ENCODE results near the gene NRSN2.
"Not testable (repeated sequence)": the region's sequence is repeated elsewhere in the genome, so short reads cannot be mapped to it uniquely, and the experiment has no call there.

Gene NRSN2

DNA sequence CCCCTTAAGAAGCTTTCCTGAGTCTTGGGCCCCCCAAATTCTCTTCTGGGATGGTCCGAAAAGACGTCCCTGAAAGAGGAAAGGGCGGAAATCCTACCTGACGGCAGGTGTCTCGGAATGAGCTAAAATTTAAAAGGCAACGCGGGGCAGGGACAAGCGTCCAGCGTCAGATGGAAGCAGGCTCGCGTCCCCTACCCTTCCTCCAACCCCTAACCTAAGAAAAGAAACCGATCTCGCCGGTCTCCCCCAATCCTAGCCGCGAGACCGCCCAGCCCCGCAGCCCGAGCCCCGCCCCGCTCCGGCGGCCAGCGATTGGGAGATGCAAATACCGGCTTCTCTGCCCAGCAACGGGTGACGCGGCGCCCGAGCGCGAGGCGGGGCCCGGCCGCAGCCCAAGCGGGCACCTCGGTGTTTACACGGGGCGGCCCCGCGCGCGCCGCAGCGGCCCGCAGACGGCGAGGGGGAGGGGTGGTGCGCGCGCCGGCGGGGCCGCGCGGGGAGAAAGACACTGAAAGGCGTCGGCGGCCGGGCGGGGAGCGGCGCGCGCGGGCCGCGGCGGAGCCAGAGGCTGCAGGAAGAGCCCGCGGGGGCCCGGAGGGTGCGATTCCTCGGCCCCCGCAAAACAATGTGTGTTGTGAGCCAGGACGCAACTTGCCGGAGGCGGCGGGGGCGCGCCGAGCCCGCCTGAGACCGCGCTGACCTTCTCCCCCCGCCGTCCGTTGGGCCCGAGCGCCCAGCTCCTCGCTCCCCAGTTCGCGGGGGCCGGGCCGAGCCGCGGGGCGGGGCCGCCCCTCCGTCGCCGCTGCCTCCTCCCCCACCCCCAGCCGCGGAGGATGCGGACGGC is 21.6 kb upstream of the NRSN2 start, which contains the start of gene SOX12:
Gene SOX12 (plus strand): TSS at position 508 of the 844 bp plus-strand sequence. CDS start 373 bp downstream, outside the sequence.
- peak; percentile 93 for DNase-seq

DNA sequence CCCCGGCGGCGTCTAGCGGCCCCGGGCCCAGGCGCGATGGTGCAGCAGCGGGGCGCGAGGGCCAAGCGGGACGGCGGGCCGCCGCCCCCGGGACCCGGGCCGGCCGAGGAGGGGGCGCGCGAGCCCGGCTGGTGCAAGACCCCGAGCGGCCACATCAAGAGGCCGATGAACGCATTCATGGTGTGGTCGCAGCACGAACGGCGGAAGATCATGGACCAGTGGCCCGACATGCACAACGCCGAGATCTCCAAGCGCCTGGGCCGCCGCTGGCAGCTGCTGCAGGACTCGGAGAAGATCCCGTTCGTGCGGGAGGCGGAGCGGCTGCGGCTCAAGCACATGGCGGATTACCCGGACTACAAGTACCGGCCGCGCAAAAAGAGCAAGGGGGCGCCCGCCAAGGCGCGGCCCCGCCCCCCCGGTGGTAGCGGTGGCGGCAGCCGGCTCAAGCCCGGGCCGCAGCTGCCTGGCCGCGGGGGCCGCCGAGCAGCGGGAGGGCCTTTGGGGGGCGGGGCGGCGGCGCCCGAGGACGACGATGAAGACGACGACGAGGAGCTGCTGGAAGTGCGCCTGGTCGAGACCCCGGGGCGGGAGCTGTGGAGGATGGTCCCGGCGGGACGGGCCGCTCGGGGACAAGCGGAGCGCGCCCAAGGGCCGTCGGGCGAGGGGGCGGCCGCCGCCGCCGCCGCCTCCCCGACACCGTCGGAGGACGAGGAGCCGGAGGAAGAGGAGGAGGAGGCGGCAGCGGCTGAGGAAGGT is 20.8 kb upstream of the NRSN2 start:
- DNase-seq, result peak; percentile 56

DNA sequence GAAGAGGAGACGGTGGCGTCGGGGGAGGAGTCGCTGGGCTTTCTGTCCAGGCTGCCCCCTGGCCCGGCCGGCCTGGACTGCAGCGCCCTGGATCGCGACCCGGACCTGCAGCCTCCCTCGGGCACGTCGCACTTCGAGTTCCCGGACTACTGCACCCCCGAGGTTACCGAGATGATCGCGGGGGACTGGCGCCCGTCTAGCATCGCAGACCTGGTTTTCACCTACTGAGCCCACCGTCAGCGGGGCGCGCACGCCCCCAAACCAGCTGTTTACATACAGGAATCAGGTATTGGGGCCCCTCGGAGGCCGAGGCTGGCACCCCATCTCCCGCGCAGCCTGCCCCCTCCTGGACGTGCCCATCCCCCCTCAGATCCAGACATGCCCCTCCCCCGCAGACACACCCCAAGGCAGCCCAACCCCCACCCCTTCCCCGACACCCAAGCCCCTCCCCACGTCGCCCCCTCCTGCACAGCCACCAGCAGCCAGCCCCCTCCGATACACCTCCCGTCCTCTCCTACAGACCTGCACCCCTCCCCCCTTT is 20.2 kb upstream of the NRSN2 start:
- no peak for DNase-seq

DNA sequence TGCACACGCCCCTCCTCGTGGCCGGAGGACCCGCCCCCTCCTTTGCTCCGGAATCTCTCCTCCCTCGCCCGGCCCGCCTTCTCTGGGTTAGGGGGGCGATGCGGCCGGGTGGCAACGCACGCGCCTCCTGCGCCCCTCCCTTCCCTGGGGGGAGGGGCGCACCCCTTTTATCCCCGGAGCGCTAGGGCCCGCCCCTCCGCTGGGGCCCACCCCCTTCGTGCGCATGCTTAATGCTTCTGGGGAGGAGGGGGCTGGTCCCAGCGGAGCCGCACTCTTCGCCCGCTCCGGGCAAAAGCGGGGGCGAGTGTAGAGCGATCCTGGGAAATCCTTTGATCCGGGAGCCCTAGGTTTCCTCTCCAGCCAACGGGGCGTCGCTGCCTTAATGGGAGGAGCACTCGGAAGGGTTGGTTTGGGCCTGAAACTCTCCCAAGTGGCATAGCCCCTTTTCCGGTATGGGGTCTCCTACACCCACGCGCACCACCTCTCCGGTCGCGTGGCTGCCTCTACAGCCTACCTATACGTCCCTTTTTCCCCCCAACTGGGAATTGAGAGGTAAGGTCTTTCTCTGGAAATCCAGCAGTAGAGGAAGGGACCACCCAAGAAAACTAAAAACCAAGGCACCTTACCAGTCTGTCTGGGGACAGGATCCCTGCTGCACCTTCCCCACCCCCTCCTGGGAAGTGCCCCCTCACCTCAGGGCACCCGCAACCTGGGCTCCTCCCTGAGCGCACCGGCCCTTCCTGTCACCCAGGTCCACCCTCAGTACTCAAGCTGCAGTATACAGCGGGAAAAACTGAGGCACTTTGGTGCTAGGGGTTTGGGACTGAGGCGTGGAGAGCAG is 19.5 kb upstream of the NRSN2 start:
- peak; percentile 91 for DNase-seq

DNA sequence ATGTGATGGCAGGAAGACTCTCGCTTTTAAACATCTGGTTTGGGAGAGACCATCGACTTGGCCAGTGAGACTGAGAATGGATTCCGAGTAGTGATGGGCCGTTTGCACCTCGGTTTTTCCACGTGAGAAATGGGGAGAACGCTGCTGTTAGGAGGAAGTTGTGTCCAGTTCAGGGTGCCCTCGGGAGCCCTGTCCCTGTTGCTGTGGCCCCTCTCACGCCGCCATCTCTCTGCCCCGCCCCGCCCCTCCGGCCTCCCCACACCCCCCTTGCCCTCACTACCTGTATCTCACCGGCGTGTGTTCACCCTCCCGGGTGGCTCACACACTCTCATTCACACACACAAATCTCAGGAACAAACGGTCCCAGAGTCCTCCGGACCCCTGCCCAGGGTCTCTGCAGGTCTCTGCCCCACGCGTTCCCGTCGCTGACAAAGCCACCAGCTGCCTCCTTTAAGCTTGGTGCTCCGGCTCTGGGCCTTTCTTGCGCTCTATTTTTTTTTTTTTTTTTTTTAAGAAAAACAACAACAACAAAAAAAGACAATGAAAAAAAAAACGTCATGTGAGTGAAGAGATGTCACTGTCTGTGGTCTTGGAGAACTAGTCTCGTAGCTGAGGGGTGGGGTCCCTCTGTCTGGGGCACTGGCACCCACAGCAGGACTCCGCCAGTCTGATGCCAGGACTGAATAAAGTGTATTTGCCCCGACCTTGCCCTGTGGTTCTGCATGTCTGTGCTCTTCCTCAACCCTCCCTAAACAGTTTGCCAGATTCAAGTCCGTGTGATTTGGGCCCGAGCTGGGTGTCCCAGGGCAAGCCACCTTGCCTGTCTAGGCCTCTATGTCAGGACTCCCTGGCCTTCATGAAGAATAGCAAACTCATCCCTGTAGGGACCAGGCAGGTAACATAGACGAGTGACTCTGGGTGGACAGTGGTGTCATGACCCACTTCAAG is 18.6 kb upstream of the NRSN2 start:
- no peak for DNase-seq

DNA sequence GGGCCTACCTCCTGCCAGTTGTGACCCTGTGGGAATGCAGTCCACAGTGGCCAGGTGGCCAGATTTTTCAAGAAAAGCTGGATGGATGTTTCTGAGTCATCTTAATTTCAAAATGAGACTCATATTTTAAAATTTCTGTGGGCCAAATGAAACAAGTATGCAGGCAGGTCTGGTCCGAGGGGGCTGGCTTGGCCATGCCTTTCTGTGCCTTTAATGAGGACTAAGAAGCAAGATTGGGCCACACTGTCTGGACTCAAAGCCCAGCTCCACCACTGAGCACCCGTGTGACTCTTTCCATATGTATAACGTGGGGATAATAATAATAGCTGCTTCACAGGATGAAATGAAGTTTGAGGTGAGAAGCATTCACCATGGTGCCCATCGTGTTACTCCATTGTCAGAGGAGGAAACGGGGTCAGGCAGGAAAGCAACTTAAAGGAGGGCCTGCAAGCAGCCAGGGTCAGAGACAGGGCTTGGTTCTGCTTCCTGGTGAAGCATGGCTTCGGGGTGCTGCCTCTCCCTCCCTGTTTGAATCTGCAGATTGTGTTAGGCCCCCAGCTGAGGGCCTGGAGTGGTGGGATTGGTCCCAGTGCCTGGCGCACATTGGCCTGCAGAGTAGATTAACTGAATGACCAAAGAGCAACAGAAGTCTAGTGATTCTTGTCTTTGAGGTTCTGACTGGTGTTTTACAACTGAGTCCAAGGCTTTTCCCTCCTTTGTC is 17.8 kb upstream of the NRSN2 start:
- DNase-seq, result no peak

DNA sequence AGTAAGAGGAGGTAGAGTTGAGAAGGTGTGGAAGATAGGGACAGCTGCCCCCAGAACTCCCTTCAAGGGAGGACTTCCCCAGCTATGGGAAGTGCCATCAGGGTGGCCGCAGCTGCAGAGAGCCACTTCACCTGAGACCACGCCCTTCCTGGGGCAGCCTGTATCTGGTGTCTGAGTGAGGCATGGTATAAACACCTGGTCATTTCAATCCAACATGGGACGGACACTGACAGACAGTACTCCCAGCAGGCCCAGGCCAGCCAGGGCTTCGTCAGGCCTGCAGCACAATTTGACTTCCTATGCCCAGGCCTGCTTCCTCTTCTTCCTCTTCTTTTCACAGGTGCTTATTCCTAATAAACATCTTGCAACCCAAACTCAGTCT is 17.1 kb upstream of the NRSN2 start:
- DNase-seq, result no peak

DNA sequence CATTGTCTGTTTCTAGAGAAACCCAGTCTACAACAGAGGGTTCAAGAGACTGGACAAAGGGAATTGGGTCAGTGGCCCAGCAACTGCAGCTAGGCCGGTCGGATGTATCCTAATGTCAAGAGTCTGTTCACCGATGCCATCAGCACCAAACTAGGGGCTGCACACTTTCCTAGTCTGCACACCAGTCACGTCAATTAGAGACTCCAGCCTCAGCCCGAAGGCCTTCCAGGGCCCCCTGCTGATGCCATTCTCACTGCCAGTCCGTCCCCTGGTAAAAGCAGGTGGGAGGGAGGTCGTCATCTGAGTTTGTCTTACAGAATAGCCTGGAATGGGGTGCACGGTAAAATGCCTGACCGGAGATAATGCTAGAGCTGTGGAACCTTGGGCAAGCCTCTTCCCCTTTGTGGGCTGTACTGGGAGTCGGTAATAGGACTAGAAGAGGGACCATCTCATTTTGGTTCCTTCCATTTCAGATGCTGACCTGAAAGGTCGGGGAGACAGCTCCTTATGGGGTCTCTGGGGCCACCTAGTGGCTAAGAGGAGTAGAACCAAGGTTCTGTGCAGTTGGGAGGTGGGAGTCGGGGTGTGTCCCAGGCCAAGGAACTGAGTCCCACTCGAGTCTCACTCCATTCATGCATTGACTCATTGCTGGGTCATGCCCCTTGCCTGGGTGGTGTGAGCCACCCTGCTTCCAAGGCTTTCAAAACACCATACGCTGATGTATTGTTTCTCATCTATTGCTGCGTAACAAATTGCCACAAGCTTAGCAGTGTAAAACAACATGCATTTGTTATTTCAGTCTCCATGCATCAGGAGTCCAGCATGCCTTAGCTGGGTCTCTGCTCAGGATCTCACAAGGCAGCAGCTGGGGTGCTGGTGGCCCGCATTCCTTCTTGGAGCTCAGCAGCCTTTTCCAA is 16.4 kb upstream of the NRSN2 start:
- peak; percentile 67 for DNase-seq

DNA sequence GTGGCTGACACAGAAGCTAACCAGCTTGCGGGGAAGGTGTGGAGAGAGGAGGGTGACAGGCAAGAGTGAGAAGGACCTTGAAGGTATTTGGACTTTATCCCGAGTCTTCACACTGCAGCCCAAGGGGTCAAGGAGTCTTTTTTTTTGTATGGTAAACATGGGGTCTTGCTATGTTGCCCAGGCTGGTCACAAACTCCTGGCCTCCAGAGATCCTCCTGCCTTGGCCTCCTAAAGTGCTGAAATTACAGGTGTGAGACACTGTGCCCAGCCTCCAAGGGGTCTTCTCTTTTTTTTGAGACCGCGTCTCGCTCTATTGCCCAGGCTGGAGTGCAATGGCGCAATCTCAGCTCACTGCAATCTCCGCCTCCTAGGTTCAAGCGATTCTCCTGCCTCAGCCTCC is 12.3 kb upstream of the NRSN2 start:
- no peak for DNase-seq

DNA sequence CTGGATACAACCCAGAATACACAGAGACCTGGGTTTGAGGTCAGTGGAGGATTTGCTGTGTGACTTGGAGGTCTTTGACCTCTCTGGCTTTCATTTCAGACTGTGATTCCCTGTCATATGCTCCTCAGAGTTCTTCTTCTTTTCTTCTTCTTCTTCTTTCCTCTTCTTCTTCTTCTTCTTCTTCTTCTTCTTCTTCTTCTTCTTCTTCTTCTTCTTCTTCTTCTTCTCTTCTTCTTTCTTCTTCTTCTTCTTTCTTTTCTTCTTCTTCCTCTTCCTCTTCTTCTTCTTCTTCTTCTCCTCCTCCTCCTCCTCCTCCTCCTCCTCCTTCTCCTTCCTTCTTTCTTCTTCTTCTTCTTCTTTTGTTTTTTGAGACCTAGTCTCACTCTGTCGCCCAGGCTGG is 10.9 kb upstream of the NRSN2 start:
- not testable (repeated sequence) for DNase-seq

DNA sequence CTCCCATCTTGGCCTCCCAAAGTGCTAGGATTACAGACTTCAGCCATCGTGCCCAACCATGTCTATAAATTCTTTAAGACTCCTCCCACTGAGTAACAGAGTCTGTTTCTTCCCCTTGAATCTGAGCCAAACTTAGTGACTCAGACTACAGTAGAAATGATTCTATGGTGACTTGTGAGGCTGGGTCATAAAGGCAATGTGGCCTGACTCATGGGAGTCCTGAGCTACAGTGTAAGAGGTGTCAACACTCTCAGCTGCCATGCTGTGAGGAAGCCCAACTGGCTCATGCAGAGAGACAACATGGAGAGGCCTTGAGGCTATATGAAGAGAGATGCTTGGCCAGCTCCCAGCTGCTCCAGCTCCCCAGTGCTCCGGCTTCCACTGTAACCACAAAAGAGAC is 5.2 kb upstream of the NRSN2 start:
- DNase-seq, result no peak

DNA sequence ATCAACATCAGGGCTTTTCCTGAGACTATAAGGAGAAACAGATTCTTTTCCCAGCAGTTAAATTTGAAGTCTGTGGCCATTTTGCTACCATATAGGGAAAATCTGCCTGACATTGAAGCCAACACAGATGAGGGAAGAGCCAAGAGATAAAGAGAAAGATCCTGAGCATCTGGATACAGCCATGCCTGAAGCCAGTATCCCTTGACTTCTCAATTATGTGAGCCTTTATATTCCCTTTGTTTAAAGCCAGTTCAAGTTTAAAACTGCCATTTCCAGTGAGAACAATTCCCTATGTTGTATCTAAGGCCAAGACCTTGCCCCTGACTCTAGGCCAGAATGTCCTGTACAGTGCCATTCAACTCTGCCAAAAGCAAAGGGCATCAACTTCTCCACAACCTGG is 3.8 kb upstream of the NRSN2 start:
- DNase-seq, result no peak

DNA sequence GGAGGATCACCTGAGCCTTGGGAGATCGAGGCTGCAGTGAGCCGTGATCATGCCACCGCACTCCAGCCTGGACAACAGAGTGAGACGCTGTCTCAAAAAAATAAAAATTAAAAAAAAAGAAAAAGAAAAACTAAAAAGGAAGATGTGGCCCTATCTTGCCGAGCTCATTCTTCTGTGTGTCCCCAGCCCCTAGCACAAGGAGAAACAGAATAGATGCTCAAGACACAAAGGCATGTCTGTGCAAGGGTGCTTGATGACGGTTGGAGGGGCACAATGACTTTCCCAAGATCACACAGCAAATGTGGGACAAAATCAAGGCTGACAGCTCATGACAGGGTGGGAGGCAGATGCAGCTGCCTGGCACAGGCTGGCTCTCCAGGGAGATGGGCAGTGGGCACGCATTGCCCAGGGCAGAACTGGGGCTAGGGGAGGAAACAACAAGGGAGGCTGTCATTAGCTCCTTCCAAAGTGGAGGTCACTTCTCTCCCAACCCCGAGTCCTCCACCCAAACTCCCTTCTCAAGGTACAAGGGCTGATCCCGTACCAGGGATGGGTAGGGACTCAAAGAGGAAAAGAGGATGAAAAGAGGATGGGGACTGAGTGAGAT is 775 bp upstream of the NRSN2 start:
- DNase-seq, result no peak

DNA sequence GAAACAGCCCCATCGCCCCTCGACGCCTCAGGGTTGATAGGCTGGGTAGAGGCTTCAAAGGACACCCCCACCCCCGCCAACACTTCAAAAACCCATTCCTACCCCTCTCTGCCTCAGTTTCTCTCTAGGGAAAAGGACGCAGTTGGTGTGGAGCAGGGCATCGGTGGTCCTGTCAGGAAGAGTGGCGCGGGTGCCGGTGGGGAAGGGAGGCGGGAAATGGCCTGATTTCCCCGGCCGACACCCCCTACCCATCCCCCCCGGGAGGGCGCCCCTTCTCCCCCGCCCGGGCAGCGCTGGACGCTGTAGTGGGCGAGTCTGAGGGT is 367 bp downstream of the NRSN2 start:
- DNase-seq, result no peak

DNA sequence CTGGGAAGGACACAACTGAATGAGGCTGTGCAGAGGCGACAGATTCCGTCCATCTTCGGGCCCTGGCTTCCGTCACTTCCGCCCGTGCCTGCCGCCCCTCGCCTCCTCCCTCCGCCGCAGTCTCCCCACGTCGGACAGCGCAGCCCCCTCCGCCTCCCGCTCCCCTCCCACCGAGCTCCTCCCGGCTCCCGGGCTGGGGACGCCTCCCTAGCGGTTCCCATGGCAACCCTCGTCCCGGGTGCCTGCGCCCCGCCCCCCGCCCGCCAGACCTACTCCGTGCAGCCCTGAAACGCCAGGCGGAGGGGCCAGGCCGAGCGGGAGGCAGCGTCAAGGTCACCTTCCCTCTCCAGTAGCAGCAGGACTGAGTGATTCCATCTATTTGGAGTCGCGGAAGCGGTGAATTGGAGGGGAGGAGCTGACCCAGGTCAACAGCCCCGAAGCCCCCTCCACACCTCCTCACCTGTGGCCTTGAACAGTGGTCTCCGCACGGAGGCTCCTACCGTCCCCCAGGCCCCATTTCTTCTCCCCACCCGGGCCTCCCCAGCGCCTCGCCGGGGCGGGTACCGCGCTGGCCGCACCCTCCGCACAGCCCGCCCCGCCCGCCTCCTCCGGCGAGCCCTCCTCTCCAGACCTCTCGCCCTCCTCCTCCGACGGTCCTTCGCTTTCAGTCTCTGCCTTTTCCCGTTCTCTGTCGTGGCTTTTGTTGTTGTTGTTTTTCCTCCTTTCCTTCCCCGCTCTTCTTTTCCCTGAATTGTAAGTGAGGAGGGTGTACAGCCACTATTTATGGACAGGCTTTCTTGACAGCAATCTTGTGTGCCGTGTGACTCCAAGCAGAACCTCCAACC is 951 bp downstream of the NRSN2 start:
- DNase-seq, result peak; percentile 87

DNA sequence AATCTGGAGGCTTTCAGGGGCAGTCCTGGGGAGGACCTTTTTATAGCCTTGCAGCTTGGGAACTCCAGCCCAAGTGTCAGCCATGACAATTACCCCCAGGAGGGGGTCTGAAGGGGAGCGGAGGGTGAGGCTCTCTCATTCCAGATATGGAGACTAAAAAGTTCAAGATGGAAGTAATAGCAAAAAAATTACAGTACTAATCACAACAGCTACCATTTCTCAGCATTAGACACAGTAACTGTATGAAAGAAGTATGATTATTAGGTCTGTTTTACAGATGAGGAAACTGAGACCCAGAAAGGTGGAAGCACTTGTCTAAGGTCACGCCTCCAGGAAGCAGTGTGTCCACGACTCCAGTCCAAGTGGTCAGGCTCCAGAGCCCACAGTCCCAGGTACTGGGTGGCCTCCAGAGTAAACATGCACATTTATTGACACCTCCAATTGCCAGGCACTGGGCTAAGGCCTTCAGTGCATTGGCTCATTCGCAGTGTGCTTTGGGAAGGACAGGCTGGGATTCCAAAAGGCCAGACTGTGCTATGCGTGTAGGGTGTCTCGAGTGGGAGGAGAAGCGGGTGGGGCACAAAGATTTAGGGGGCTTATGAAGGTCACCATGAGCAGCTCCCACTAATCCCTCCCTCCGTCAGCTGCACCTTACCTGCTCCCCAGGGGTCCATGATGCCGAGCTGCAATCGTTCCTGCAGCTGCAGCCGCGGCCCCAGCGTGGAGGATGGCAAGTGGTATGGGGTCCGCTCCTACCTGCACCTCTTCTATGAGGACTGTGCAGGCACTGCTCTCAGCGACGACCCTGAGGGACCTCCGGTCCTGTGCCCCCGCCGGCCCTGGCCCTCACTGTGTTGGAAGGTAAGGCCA is 2.3 kb downstream of the NRSN2 start:
- no peak for DNase-seq

DNA sequence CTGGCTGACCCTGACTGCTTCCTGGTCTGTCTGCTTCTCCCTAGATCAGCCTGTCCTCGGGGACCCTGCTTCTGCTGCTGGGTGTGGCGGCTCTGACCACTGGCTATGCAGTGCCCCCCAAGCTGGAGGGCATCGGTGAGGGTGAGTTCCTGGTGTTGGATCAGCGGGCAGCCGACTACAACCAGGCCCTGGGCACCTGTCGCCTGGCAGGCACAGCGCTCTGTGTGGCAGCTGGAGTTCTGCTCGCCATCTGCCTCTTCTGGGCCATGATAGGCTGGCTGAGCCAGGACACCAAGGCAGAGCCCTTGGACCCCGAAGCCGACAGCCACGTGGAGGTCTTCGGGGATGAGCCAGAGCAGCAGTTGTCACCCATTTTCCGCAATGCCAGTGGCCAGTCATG is 6.3 kb downstream of the NRSN2 start:
- DNase-seq, result no peak

Measured in midbrain (tissue), 1 donor.